Peyer's patch (tissue), 4 donors: ENCODE results near the gene VMAC. TPM values are rescaled to one million over a fixed set of nuclear protein-coding genes. Genes with fewer than 3 reads are reported as not detected.

Source experiments
- DNase-seq, 3 donors: peaks; one replicate each; pipeline ENCODE4 v3.0.0-alpha.2; 2017 to 2019
- H3K27ac ChIP-seq, 4 donors: fragments of 200-600 bp; sonication (generic); one replicate each; pipeline ENCODE4 v1.5.1; 2016 to 2019
- H3K27me3 ChIP-seq, 2 donors: fragments of 200-600 bp; sonication (generic); one replicate each; pipeline ENCODE4 v1.5.1; 2019
- H3K36me3 ChIP-seq, 3 donors: fragments of 200-600 bp; sonication (generic); one replicate each; pipeline ENCODE4 v1.5.1; 2016 to 2019
- H3K4me1 ChIP-seq, 4 donors: fragments of 200-600 bp; sonication (generic); one replicate each; pipeline ENCODE4 v1.5.1; 2016 to 2019
- H3K4me3 ChIP-seq, 4 donors: fragments of 200-600 bp; sonication (generic); 1 replicate in 3 of 4; 2 replicates in 1 of 4; pipeline ENCODE4 v1.5.1; 2016 to 2019; ENCODE audit warnings: mild to moderate bottlenecking in 1 of 4
- H3K9me3 ChIP-seq, 4 donors: fragments of 200-600 bp; sonication (generic); one replicate each; pipeline ENCODE4 v1.5.1; 2016 to 2019; ENCODE audit warnings: mild to moderate bottlenecking in 1 of 4
- CTCF ChIP-seq, 6 experiments: fragments of 450-650 bp in 4 of 6; fragments of 200-600 bp in 2 of 6; sonication (generic) in 1 of 6; IDR thresholded peaks; one replicate each; pipeline ENCODE4 v1.5.1; 2017 to 2019; ENCODE audit warnings: antibody characterized with exemption in 6 of 6, mild to moderate bottlenecking in 3 of 6, moderate library complexity in 1 of 6
- POLR2A ChIP-seq, 2 donors: fragments of 450-650 bp; IDR thresholded peaks; one replicate each; pipeline ENCODE4 v1.5.1; 2017; ENCODE audit warnings: antibody characterized with exemption in 2 of 2, mild to moderate bottlenecking in 2 of 2, moderate library complexity in 2 of 2
- total RNA-seq, 4 donors: library from RNA; depleted of rRNA; stranded (reverse); fragments of >200 nt; gene quantifications; one replicate each; pipeline ENCODE4 v1.1.0, GENCODE V29; 2016

VMAC gene
- total RNA-seq, 4 donors from 2014 or later, result 9.6 to 24.8 (median 18.4) TPM

GRCh38 chr19:5947435-5947834, 42.8 kb downstream of the VMAC start:
- Histone ChIP-seq H3K9me3 (no peaks in the 10 kb centered on the region), H3K36me3 (peaks cover 0 to 11% (median 0%) of the 10 kb centered on the region in 3 donors), H3K4me3 (no peak overlapping the region), H3K4me1 (peaks cover 0 to 77% (median 25%) of the 10 kb centered on the region in 4 donors), H3K27ac (peak overlapping the region; percentile 48 to 70 (median 67)), H3K27me3 (no peaks in the 10 kb centered on the region)
- peak in 1 of 3 donors; percentile 70 for DNase-seq
- no peak for TF ChIP-seq CTCF (IDR thresholded peaks at IDR 0.05)
- TF ChIP-seq POLR2A (IDR thresholded peaks at IDR 0.05), result no peak

- DNase-seq, result no peak
- peak overlapping the region; percentile 21 to 70 (median 60) for H3K27ac ChIP-seq
- peaks cover 0 to 78% (median 30%) of the 10 kb centered on the region in 4 donors for H3K4me1 ChIP-seq
- H3K9me3 ChIP-seq, result no peaks in the 10 kb centered on the region
- no peak for TF ChIP-seq POLR2A (IDR thresholded peaks at IDR 0.05)
- TF ChIP-seq CTCF (IDR thresholded peaks at IDR 0.05), result no peak
- H3K36me3 ChIP-seq, result peaks cover 0 to 11% (median 0%) of the 10 kb centered on the region in 3 donors
- H3K4me3 ChIP-seq, result no peak overlapping the region
- H3K27me3 ChIP-seq, result no peaks in the 10 kb centered on the region
Measured at GRCh38 chr19:5948752-5949564, 44.3 kb downstream of the VMAC start.

- H3K4me3 ChIP-seq, result no peak overlapping the region
- H3K4me1 ChIP-seq, result peaks cover 4 to 83% (median 30%) of the 10 kb centered on the region in 4 donors
- H3K9me3 ChIP-seq, result no peaks in the 10 kb centered on the region
- H3K27ac ChIP-seq, result peak overlapping the region; percentile 21 to 70 (median 60)
- no peaks in the 10 kb centered on the region for H3K27me3 ChIP-seq
- peak in 1 of 3 donors; percentile 43 for DNase-seq
- peaks cover 0 to 11% (median 0%) of the 10 kb centered on the region in 3 donors for H3K36me3 ChIP-seq
- TF ChIP-seq CTCF (IDR thresholded peaks at IDR 0.05), result no peak
- TF ChIP-seq POLR2A (IDR thresholded peaks at IDR 0.05), result no peak
Measured at GRCh38 chr19:5949792-5950305, 45.2 kb downstream of the VMAC start.

GRCh38 chr19:5950741-5951140, 46.1 kb downstream of the VMAC start:
- Histone ChIP-seq H3K27me3 (no peaks in the 10 kb centered on the region), H3K4me3 (no peak overlapping the region), H3K36me3 (peaks cover 0 to 6% (median 0%) of the 10 kb centered on the region in 3 donors), H3K27ac (no peak overlapping the region), H3K9me3 (no peaks in the 10 kb centered on the region), H3K4me1 (peaks cover 6 to 92% (median 30%) of the 10 kb centered on the region in 4 donors)
- no peak for TF ChIP-seq POLR2A (IDR thresholded peaks at IDR 0.05)
- no peak for TF ChIP-seq CTCF (IDR thresholded peaks at IDR 0.05)
- DNase-seq, result no peak

- Histone ChIP-seq H3K27ac (peak overlapping the region in 3 of 4 donors; percentile 27 to 70 (median 38)), H3K27me3 (no peaks in the 10 kb centered on the region), H3K4me1 (peaks cover 6 to 97% (median 30%) of the 10 kb centered on the region in 4 donors), H3K4me3 (no peak overlapping the region), H3K36me3 (peaks cover 0 to 6% (median 0%) of the 10 kb centered on the region in 3 donors), H3K9me3 (no peaks in the 10 kb centered on the region)
- peak in 1 of 3 donors; percentile 43 for DNase-seq
- no peak for TF ChIP-seq CTCF (IDR thresholded peaks at IDR 0.05)
- no peak for TF ChIP-seq POLR2A (IDR thresholded peaks at IDR 0.05)
Measured at GRCh38 chr19:5951338-5951861, 46.7 kb downstream of the VMAC start.
